ENCODE data around the gene RAB39A. TPM values are rescaled to one million over a fixed set of nuclear protein-coding genes. Genes with fewer than 3 reads are reported as not detected.
A peak's percentile ranks its signal among the peaks of the same experiment; 100 is the strongest.

The RAB39A gene
- total RNA-seq, 1 donor from 2014 or later = 0.51 TPM

- no peak for DNase-seq
- peak; percentile 22 for ATAC-seq (ENCODE audit: poor library complexity)
- intact Hi-C loops (cut with DNase I) = no loop called here
Measured at GRCh38 chr11:108009497-108010370, 81.5 kb downstream of the RAB39A start.

- intact Hi-C loops (cut with DNase I) = no loop called here
Measured at GRCh38 chr11:108012139-108012725, 84.0 kb downstream of the RAB39A start.

More at GRCh38 chr11:108012139-108012725, 84.0 kb downstream of the RAB39A start:
- ATAC-seq (ENCODE audit: poor library complexity) (no peak), DNase-seq (no peak)

Other genes starting within 250 kb of the RAB39A start
- 24.8 TPM for gene SLN, start 216.4 kb upstream of the RAB39A start, total RNA-seq
- 0.35 TPM for gene SLC35F2, start 69.7 kb upstream of the RAB39A start, total RNA-seq
- 37.6 TPM for gene CUL5, start 80.5 kb downstream of the RAB39A start, total RNA-seq
- gene ACAT1, start 193.1 kb downstream of the RAB39A start, total RNA-seq = 417 TPM

Measured in Right ventricle myocardium superior (tissue), 1 donor.